HepG2 (cell line): ENCODE results near the gene MXD3. TPM values are rescaled to one million over a fixed set of nuclear protein-coding genes. Genes with fewer than 3 reads are reported as not detected.

ENCODE experiments used
- ATAC-seq: fragments of 200-7000 bp; cut with Tn5 transposase; 3 replicates; pipeline ENCODE4 v1.9.1; 2020; ENCODE audit warnings: mild to moderate bottlenecking, moderate library complexity
- BruUV-seq: library from RNA; stranded (reverse); fragments of 400-500 nt; replicated peaks from 2 replicates; lab custom pipeline; 2021; lab: Mats Ljungman, UMichigan
- CTCF ChIA-PET: fragments of 300-600 bp; formaldehyde crosslinking; extraction: SDS; loops from one replicate; lab custom pipeline; 2021; ENCODE audit warnings: low total read pairs, inconsistent platforms, low intra/inter-chr PET ratio; lab: Yijun Ruan, JAX
- POLR2A ChIA-PET: fragments of 350-600 bp; sonication (Branson Sonifier 250); formaldehyde crosslinking; loops from one replicate; lab custom pipeline; 2020; ENCODE audit warnings: antibody characterized with exemption, inconsistent platforms; lab: Yijun Ruan, JAX
- DNase-seq: peaks from one replicate; pipeline ENCODE4 v3.0.0-alpha.2; 2015; ENCODE audit warnings: low spot score
- FAIRE-seq: peaks from 3 replicates; lab custom pipeline; 2011; peaks lifted over from hg19 to GRCh38; lab: Jason Lieb, UNC
- H2AFZ ChIP-seq: one replicate; pipeline ENCODE4 v1.6.1; 2011; ENCODE audit warnings: low read length, inconsistent platforms
- H3K27ac ChIP-seq: fragments of 300-600 bp; 3 replicates; pipeline ENCODE4 v1.8.0; 2011; ENCODE audit warnings: mixed run types, mild to moderate bottlenecking, mixed read lengths, low read length, inconsistent platforms; ENCODE audit not compliant: insufficient read depth; ENCODE audit errors: extremely low read length
- H3K27me3 ChIP-seq, 2 experiments: fragments of 200-600 bp in 1 of 2; 2 replicates in 1 of 2; 3 replicates in 1 of 2; pipeline versions ENCODE4 v1.6.0 to v1.8.0; 2011; ENCODE audit warnings: low read length in 2 of 2, mild to moderate bottlenecking in 2 of 2, moderate library complexity in 2 of 2, inconsistent platforms in 1 of 2; ENCODE audit not compliant: insufficient read depth in 2 of 2, control insufficient read depth in 1 of 2
- H3K36me3 ChIP-seq, 2 experiments: fragments of 200-600 bp in 1 of 2; replicated peaks in 1 of 2; 2 replicates in 1 of 2; 3 replicates in 1 of 2; pipeline versions ENCODE4 v1.5.1 to v1.8.0; 2011; ENCODE audit warnings: low read length in 2 of 2, inconsistent platforms in 1 of 2; ENCODE audit not compliant: insufficient read depth in 2 of 2, control insufficient read depth in 1 of 2
- H3K4me1 ChIP-seq: 2 replicates; pipeline ENCODE4 v1.5.1; 2012; ENCODE audit warnings: low read length, inconsistent platforms; ENCODE audit not compliant: insufficient read depth
- H3K4me2 ChIP-seq: 2 replicates; pipeline ENCODE4 v1.6.0; 2011; ENCODE audit warnings: low read depth, low read length, inconsistent platforms
- H3K4me3 ChIP-seq, 3 experiments: fragments of 200-600 bp in 1 of 3; sonication (generic), shearing (Covaris generic) in 1 of 3; replicated peaks in 1 of 3; 2 replicates each; pipeline ENCODE4 v1.5.1; 2011 to 2016; ENCODE audit warnings: low read length in 3 of 3, inconsistent platforms in 2 of 3, low read depth in 2 of 3, mild to moderate bottlenecking in 2 of 3, control low read depth in 1 of 3, mixed read lengths in 1 of 3; ENCODE audit not compliant: insufficient read depth in 1 of 3
- H3K79me2 ChIP-seq: one replicate; pipeline ENCODE4 v1.6.1; 2011; ENCODE audit warnings: low read length, inconsistent platforms; ENCODE audit not compliant: insufficient read depth
- H3K9ac ChIP-seq: 2 replicates; pipeline ENCODE4 v1.6.0; 2011; ENCODE audit warnings: mild to moderate bottlenecking, low read depth, low read length, inconsistent platforms; ENCODE audit not compliant: insufficient read depth
- H3K9me3 ChIP-seq: 2 replicates; pipeline ENCODE4 v1.5.1; 2012; ENCODE audit warnings: mild to moderate bottlenecking, low read length
- H4K20me1 ChIP-seq: 2 replicates; pipeline ENCODE4 v1.6.0; 2011; ENCODE audit warnings: inconsistent platforms, mild to moderate bottlenecking, low read length, moderate library complexity; ENCODE audit not compliant: insufficient read depth
- ARNTL ChIP-seq: sonication (generic); formaldehyde crosslinking; IDR thresholded peaks from 2 replicates; pipeline ENCODE4 v1.4.0; 2020; ENCODE audit warnings: mild to moderate bottlenecking, missing genetic modification reagents
- CENPX ChIP-seq: sonication (generic); formaldehyde crosslinking; IDR thresholded peaks from 2 replicates; pipeline ENCODE4 v1.9.0; 2021; ENCODE audit warnings: mild to moderate bottlenecking, missing genetic modification reagents, moderate library complexity
- DPF2 ChIP-seq: sonication (generic); formaldehyde crosslinking; IDR thresholded peaks from 2 replicates; pipeline ENCODE4 v1.4.0; 2020; ENCODE audit warnings: mild to moderate bottlenecking, low read depth, missing genetic modification reagents, borderline replicate concordance
- EP300 ChIP-seq, 3 experiments: sonication (generic) in 1 of 3; formaldehyde crosslinking in 1 of 3; IDR thresholded peaks; 2 replicates each; pipeline versions ENCODE4 v1.5.1 to v1.6.1; 2011 to 2020; ENCODE audit warnings: low read depth in 2 of 3, low read length in 2 of 3, borderline replicate concordance in 1 of 3, improper control_type of control experiment in 1 of 3, mild to moderate bottlenecking in 1 of 3, missing genetic modification reagents in 1 of 3, moderate library complexity in 1 of 3
- HNRNPUL1 ChIP-seq: fragments of 200-400 bp; formaldehyde crosslinking; IDR thresholded peaks from 2 replicates; pipeline ENCODE4 v1.6.1; 2017; ENCODE audit warnings: low read depth, mild to moderate bottlenecking, low read length, moderate library complexity
- KLF13 ChIP-seq: sonication (generic); formaldehyde crosslinking; IDR thresholded peaks from 2 replicates; pipeline ENCODE4 v1.4.0; 2020; ENCODE audit warnings: mild to moderate bottlenecking, missing genetic modification reagents
- MIXL1 ChIP-seq: IDR thresholded peaks from 2 replicates; pipeline ENCODE4 v1.6.1; 2016
- MLLT10 ChIP-seq: sonication (generic); formaldehyde crosslinking; IDR thresholded peaks from 2 replicates; pipeline ENCODE4 v1.4.0; 2020; ENCODE audit warnings: missing genetic modification reagents
- SMAD1 ChIP-seq: sonication (generic); formaldehyde crosslinking; IDR thresholded peaks from 2 replicates; pipeline ENCODE4 v1.4.0; 2020; ENCODE audit warnings: missing genetic modification reagents, low read depth, mild to moderate bottlenecking, borderline replicate concordance
- ZNF432 ChIP-seq: sonication (generic); formaldehyde crosslinking; IDR thresholded peaks from 2 replicates; pipeline ENCODE4 v1.5.0; 2020; ENCODE audit warnings: missing genetic modification reagents, mild to moderate bottlenecking, borderline replicate concordance
- ZNF598 ChIP-seq: sonication (generic); formaldehyde crosslinking; IDR thresholded peaks from 2 replicates; pipeline ENCODE4 v1.5.1; 2020; ENCODE audit warnings: mild to moderate bottlenecking, missing genetic modification reagents, borderline replicate concordance
- ZNF629 ChIP-seq: sonication (generic); formaldehyde crosslinking; conservative IDR thresholded peaks from 2 replicates; pipeline ENCODE4 v1.5.0; 2020; ENCODE audit warnings: missing genetic modification reagents
- ZNF776 ChIP-seq: sonication (generic); formaldehyde crosslinking; IDR thresholded peaks from 2 replicates; pipeline ENCODE4 v1.4.0; 2020; ENCODE audit warnings: mild to moderate bottlenecking, missing genetic modification reagents
- ZNF891 ChIP-seq: sonication (generic); formaldehyde crosslinking; IDR thresholded peaks from 2 replicates; pipeline ENCODE4 v1.5.0; 2020; ENCODE audit warnings: mild to moderate bottlenecking, missing genetic modification reagents
- WGBS: methylation state at CpG from one replicate; pipeline ENCODE4 v1.1.6; 2017; ENCODE audit warnings: low lambda C conversion rate; 5-methylcytosine and 5-hydroxymethylcytosine counted together
- in situ Hi-C: cut with HindIII; loops from 2 replicates; pipeline ENCODE4 v1.10.0; 2017; ENCODE audit warnings: low pct_unique_long_range_greater_than_20kb; ENCODE audit not compliant: extremely low pct_ligation_motif_present
- intact Hi-C: fragments of 100-400 bp; cut with micrococcal nuclease; formaldehyde crosslinking; loops from one replicate; pipeline ENCODE4 v1.10.0; 2022; ENCODE audit not compliant: unreplicated experiment
- polyA plus RNA-seq, 8 experiments: library from polyadenylated mRNA; depleted of rRNA in 3 of 8; stranded (reverse) in 7 of 8; unstranded in 1 of 8; fragments of >200 nt; fragmentation: Illumina TruSeq in 4 of 8; extraction: Trizol in 4 of 8; gene quantifications; 2 replicates each; pipeline versions ENCODE4 v1.2.1 to v1.2.3, GENCODE V29; 2011 to 2016; ENCODE audit warnings: low read depth in 4 of 8, missing spikeins in 1 of 8, mixed read lengths in 1 of 8; ENCODE audit not compliant: insufficient read depth in 1 of 8
- total RNA-seq, 5 experiments: library from RNA; depleted of rRNA; stranded (reverse); fragments of >200 nt; fragmentation: Illumina TruSeq; extraction: Trizol; gene quantifications; 2 replicates each; pipeline ENCODE4 v1.2.3, GENCODE V29; 2016; ENCODE audit warnings: low read depth in 1 of 5
- TF ChIP-seq, protein P1 (sequence below): sonication (generic); formaldehyde crosslinking; IDR thresholded peaks from 2 replicates; pipeline ENCODE4 v1.5.0; 2020; ENCODE audit warnings: missing genetic modification reagents, mild to moderate bottlenecking, borderline replicate concordance

The MXD3 gene
- total and polyA plus RNA-seq, 2 of the 13 experiments (the other 11 are each of a cell fraction or from before 2014, with no cell fraction given), result 10.5 to 12.8 TPM

- Histone ChIP-seq H3K79me2 (no peaks in the 10 kb centered on the region), H3K36me3 (no peaks in the 10 kb centered on the region), H3K27ac (no peak overlapping the region), H3K9me3 (no peaks in the 10 kb centered on the region), H3K4me1 (no peaks in the 10 kb centered on the region), H3K4me3 (no peak overlapping the region), H3K9ac (no peak overlapping the region), H3K27me3 (peaks cover 0 to 4% of the 10 kb centered on the region in 2 experiments; a peak in 2 of 5 replicates), H2AFZ (no peak overlapping the region), H4K20me1 (no peaks in the 10 kb centered on the region), H3K4me2 (no peak overlapping the region)
- no peak for TF ChIP-seq ZNF432 (CRISPR knock-in tag)
- CTCF ChIA-PET, result no interaction called here
- intact Hi-C loops (no loop called here), in situ Hi-C loops (no loop called here)
- POLR2A ChIA-PET, result no interaction called here
- FAIRE-seq (no peak), DNase-seq (no peak), ATAC-seq (no peak)
- BruUV-seq, result no TSS peak
- WGBS, result 2% methylated on average over 3 of the region's 3 CpGs
These were observed 41.7 kb downstream of the MXD3 start for GRCh38 chr5:177269976-177270375.

DNA sequence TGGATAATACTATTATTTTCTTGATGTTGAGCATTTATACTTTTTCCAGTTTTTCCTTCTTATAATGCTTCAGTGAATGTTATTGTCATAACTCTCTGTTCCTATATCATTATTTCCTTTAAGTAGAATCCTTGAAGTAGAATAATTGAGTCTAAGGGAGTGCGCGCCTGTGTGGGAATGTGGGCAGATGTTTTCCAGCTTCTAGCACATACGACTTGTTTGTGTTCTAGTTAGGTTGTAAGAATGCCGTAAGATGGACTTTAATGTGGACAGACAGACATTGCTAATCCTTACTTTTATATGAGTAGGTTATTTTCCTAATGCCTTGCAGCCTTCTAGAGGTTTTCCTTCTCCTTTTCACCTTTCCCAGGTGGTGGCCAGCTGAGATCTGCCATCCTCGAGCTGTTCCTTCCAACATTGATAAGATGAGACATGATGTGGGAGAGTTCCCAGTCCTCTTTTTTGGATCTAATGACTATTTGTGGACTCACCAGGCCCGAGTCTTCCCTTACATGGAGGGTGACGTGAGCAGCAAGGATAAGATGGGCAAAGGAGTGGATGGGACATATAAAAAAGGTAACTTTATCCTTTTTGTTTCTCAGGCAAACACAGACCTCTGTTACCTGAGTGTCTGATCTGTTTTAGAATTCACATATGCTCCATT lies 42.3 kb downstream of the MXD3 start:
- ATAC-seq (no peak), FAIRE-seq (no peak), DNase-seq (no peak)
- Histone ChIP-seq H3K9me3 (no peaks in the 10 kb centered on the region), H2AFZ (no peak overlapping the region), H3K27ac (no peak overlapping the region), H3K36me3 (no peaks in the 10 kb centered on the region), H3K79me2 (no peaks in the 10 kb centered on the region), H3K4me1 (no peaks in the 10 kb centered on the region), H4K20me1 (no peaks in the 10 kb centered on the region), H3K9ac (no peak overlapping the region), H3K27me3 (peaks cover 0 to 4% of the 10 kb centered on the region in 2 experiments; a peak in 2 of 5 replicates), H3K4me3 (no peak overlapping the region), H3K4me2 (no peak overlapping the region)
- in situ Hi-C loops, result no loop called here
- BruUV-seq, result no TSS peak
- intact Hi-C loops, result no loop called here
- ChIA-PET CTCF (no interaction called here), POLR2A (no interaction called here)
- WGBS, result 41% methylated on average over 7 of the region's 7 CpGs
- TF ChIP-seq CENPX (CRISPR knock-in tag) (no peak), ZNF598 (CRISPR knock-in tag) (no peak), ZNF629 (CRISPR knock-in tag) (no peak), DPF2 (CRISPR knock-in tag) (no peak), HNRNPUL1 (no peak), ZNF776 (CRISPR knock-in tag) (no peak), MIXL1 (no peak), ARNTL (CRISPR knock-in tag) (no peak), SMAD1 (no peak), MLLT10 (CRISPR knock-in tag) (no peak), KLF13 (CRISPR knock-in tag) (no peak), EP300 (IDR thresholded peaks at IDR 0.05; ENCODE audit: low read depth in 2 of 2, low read length in 2 of 2) (no peak), EP300 (CRISPR knock-in tag; IDR thresholded peaks at IDR 0.05; ENCODE audit: borderline replicate concordance) (no peak), ZNF891 (CRISPR knock-in tag) (no peak)
- TF ChIP-seq, protein P1, sequence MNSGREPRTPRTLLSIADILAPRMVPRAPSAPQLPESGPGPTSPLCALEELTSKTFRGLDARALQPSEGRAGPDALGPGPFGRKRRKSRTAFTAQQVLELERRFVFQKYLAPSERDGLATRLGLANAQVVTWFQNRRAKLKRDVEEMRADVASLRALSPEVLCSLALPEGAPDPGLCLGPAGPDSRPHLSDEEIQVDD (CRISPR knock-in tag), result no peak
